ENCODE results near the gene PIP4K2C.
"Not testable (repeated sequence)": the region's sequence is repeated elsewhere in the genome, so short reads cannot be mapped to it uniquely, and the experiment has no call there.

PIP4K2C gene

DNA sequence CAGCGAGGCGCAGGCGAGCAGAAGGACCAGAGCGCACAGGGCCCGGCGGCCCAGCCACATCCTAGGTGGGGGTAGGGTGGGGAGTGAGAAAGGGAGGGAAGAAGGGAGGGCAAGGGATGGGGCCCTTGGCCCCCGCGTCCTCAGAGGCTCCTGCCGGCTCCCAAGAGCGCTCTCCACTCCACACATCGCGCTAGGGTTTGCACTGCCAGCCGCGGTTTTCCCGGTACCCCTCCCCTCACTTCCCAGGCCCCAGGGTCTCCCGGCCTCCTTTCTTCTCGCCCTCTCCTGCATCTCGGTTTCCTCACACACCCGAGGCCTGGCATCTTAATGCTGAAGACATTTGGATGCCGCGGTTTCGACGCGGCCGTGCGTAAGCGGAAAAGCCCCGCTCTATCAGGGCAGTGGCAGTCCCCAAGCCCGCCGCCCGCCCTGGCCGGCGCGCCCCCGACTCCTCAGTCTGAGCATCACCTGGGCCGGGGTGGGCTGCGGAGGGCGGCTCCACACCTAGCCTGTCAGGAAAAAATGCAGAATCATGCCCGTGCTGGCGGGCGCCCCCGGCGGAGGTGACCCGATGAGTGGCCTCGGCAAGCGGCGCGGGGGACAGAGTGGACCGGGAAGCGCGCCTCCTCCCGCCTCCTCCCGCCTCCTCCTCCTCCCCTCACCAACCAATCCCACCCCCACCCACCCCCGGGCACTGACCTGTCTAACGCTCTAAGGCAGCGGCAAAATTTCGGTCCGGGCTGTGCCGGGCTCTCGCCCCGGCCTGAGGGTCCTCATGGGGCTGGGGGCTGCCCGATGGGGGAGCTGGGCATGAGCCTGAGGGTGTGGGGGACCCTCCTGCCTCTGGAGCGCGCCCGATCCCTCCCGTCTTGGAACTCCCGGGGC, 41.3 kb downstream of the PIP4K2C start:
- peak overlapping the region; percentile 44 for H3K4me3 ChIP-seq (ENCODE audit: low read depth, low read length)

DNA sequence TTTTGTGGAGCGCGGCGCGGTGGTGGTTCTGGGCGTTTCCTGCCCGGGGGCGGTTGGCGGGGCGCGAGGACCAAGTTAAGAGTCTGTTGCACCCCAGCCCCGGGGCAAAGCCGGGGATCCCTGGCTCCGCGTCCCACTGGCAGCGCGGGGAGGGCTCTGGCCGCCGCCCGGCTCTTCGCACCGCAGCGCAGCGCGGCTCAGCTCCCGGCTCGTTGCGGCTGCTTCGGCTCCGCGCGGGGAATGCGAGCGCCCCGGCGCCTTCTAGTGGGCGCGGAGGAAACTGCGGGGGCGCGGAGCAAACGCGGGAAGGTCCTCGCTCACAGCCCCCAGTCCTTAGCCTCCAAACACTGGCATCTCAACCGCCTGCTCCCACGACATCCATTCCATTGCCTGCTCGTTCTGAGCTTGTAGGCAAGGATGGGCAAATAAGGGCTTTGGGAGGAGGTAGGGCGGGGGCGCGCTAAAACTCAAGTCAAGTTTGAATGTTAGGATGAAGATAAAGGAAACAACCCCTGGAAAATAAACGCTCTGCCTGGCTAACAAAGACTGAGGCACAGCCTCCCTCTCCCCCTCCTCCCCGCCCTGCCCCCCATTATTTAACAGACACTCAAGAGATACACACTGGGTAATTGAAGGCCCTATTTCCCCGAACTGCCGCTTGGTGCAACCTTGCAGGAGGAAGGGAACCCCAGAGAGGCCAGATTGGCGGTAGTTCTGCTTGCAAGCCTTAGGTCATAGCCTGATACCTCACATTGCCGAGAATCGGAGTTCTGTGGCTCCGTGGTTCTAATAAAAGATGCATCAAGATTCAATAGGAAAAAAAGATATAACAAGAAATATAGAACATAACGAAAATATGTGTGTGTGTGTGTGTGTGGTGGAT, 42.2 kb downstream of the PIP4K2C start, which contains the start of gene B4GALNT1:
B4GALNT1 (minus strand) TSS at position 244 of the 883 bp plus-strand sequence. CDS start 1,069 bp downstream, outside the sequence.
- peak within 1 kb of the TSS; percentile 44 for H3K4me3 ChIP-seq (ENCODE audit: low read depth, low read length)

DNA sequence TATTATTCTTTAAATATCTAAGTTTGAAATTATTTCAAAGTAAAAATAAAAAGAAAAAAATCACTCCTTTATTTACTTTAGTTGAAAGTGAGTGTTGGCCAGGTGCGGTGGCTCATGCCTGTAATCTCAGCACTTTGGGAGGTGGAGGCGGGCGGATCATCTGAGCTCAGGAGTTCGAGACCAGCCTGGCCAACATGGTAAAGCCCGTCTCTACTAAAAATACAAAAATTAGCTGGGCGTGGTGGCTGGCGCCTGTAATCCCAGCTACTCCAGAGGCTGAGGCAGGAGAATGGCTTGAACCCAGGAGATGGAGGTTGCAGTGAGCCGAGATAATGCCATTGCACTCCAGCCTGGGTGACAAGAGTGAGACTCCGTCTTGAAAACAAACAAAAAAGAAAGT, 45.7 kb downstream of the PIP4K2C start:
- H3K4me3 ChIP-seq (ENCODE audit: low read depth, low read length): not testable (repeated sequence)

DNA sequence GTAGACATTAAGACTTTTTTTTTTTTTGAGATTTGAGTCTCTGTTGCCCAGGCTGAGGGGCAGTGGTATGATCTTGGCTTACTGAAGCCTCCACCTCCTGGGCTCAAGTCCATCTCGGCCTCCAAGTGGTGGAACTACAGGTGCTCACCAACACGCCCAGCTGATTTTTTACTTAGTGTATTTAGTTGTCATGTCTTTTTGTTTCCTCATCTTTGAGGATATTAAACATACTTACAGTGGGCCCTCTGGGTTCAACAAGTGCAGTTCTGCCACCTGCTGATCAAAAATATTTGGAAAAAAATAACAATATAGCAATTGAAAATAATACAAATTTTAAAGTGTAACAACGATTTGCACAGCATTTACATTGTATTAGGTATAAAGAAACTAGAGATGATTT, 46.4 kb downstream of the PIP4K2C start:
- H3K4me3 ChIP-seq (ENCODE audit: low read depth, low read length): no peak overlapping the region

DNA sequence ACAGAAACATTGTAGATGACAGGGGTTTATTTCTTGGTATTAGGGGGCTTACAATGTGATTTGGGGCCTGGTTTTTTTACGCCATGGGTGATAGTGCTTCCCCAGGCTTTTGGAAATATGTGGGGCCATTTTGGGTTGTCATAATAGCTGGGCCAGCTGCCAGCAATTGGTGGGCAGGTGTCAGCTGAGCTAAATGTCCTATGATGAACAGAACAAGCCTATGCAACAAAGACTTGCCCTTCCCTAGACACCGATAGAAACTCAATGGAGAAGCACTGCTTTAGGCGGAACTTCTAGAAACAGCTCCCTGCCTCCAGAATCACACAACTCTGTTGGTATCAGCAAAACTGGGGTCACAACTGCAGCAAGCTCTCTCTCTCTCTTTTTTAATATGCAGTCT, 47.1 kb downstream of the PIP4K2C start:
- no peak overlapping the region for H3K4me3 ChIP-seq (ENCODE audit: low read depth, low read length)

DNA sequence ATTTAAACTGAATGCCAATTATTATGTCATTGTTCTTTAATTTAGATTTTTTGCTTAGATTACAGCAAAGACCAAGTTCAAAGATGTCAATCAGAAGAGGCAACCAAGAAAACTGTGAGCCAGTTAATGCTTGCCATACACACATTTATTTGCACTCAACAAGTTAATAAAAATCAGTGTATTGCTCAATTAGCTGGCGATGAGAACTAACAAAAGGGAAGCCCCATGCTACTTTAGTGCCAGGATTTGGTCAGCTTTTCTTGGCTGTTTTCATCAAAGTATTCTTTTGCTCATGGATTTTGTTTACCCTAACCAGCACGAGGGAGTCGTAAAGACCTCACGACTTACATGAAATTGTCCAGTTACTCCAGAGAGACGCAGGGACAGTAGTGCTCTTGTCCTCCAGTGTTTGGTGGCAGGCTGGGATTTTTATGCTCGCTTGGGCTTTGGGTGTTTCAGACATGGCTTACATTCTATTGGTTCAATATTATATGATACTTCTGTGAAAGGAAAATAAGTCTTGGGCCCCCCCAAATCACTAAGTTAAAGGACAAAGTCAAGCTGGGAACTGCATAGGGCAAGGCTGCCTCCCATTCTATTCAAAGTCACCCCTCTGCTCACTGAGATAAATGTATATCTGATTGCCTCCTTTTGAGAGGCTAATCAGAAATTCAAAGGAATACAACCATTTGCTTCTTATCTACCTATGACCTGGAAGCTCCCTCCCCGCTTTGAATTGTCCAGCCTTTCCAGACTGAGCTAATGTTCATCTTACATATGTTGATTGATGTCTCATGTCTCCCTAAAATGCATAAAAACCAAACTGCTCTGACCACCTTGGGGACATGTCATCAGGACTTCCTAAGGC, 49.4 kb downstream of the PIP4K2C start:
- H3K4me3 ChIP-seq (ENCODE audit: low read depth, low read length): no peak overlapping the region

DNA sequence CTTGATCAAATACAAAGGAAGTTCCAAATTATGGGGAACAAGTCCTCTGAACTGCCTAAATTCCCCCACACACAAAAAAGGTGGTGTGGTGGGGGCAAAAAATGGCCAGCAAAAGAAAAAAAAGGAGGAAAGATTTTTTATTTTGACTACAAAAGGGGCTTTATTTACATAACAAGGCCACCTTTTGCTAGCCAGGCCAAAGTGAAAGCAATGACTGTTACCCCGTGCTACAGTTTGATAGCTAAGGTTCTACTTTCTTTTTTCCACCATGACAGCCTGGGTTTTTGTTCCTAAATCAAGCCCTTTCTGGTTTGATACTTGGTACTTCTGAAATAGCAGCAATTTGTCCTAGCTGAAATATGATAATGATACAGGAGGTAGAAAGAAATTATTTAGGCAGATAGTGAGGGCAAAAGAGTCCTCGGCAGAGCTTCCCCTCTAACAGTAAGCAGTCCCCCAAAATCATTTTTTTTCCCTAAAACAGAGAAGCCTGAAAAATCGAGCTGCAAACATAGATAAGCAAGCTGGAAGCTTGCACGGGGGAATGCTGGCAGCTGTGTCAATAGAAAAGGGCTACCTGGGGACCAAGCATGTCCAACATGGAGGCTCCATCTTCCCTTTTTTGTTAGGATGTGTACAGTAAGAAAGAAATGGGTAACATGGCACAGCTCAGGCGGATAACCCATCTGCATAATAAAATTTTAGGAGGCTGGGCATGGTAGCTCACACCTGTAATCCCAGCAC, 50.9 kb downstream of the PIP4K2C start:
- no peak overlapping the region for H3K4me3 ChIP-seq (ENCODE audit: low read depth, low read length)

DNA sequence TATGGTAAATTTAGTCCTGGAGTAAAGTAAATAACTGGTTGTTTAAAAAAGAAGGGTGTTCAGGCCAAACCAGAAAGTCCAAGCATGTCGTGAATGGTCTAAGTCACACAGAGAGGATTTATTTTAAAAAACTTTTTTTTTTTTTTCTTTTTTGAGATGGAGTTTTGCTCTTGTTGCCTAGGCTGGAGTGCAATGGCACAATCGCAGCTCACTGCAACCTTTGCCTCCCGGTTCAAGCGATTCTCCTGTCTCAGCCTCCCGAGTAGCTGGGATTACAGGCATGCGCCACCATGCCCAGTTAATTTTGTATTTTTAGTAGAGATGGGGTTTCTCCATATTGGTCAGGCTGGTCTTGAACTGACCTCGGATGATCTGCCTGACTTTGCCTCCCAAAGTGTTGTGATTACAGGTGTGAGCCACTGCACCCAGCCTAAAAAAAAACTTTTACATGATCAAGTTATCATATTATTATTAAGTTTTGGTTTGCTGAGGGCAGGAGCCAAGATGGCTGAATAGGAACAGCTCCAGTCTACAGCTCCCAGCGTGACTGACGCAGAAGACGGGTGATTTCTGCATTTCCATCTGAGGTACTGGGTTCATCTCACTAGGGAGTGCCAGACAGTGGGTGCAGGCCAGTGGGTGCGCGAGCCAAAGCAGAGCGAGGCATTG, 55.1 kb downstream of the PIP4K2C start:
- H3K4me3 ChIP-seq (ENCODE audit: low read depth, low read length): not testable (repeated sequence)

DNA sequence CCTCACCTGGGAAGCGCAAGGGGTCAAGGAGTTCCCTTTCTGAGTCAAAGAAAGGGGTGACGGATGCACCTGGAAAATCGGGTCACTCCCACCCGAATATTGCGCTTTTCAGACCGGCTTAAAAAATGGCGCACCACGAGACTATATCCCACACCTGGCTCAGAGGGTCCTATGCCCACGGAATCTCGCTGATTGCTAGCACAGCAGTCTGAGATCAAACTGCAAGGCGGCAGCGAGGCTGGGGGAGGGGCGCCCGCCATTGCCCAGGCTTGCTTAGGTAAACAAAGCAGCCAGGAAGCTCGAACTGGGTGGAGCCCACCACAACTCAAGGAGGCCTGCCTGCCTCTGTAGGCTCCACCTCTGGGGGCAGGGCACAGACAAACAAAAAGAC, 55.7 kb downstream of the PIP4K2C start:
- not testable (repeated sequence) for H3K4me3 ChIP-seq (ENCODE audit: low read depth, low read length)

Measured in iPS-11a (cell line).